ENCODE results near the gene RAB40A.
"Not testable (repeated sequence)": the region's sequence is repeated elsewhere in the genome, so short reads cannot be mapped to it uniquely, and the experiment has no call there.

The RAB40A gene

DNA sequence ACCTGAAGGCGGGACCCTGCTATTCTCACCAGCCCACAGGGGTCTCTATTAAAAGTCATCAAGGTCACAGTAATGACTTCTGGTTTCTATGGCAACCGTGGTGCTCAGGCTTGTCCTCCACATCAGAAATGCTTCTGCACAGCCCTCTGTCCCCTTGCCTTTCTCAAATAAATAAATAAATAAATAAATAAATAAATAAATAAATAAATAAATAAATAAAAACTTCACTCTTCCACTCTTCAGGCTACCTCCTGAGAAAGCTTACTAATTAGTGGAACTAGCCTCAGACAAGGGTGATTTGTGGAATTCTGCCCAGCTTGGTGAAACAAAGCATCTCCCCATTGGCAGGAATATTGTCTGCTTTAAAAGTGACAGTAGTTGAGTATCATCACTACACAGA lies 5.5 kb upstream of the RAB40A start:
- no peak for DNase-seq

GRCh38 chrX:103523605-103524004 lies 4.3 kb upstream of the RAB40A start:
- no peak for DNase-seq

GRCh38 chrX:103520386-103520785 lies 1.1 kb upstream of the RAB40A start:
- DNase-seq: peak in 5 of 58 donors; percentile 0 to 4 (median 0)

DNA sequence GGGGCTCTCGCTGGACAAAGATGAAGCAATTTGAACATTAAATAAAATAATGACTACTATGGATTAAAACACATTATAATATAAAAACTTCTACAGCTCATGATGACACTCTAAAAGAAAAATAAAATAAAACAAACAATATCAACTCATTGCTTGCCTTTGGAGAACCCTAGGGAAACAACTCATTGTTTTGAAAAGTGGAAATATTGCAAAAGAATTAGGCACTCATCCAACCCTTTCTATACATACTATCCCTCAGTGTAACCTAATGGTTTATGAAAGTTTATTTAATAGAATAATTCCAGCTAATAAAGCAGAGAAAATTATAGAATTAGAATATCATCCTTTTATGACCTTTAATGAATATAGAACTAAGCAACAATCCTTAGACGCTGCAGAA lies 718 bp downstream of the RAB40A start:
- DNase-seq: no peak

GRCh38 chrX:103517246-103517645 lies 2.0 kb downstream of the RAB40A start:
- DNase-seq: no peak

DNA sequence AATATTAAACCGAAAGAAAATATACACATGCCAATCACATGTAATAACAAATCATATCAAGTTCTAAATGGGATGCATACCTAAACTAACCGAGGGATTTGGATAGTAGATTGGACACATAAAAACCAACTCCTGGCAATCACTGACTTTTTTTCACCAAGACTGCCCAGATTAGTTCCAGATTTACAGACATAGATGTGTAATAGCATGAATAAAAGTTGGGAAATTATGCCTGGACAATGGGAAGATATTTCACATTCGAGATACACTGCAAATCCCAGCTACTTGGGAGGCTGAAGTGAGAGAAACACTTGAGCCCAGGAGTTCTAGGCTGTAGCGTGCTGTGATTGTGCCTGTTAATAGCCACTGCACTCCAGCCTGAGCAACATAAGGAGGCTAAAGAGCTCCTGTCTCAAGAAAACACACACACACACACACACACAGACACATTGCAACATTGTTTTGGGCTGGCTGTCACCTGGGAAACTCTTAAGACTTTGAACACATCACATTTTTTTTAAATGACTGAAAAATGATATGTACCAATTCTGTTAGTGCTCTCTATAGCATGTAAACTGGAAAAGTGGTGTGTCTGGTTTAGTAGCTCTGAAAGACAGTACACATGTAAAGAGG lies 5.7 kb downstream of the RAB40A start:
- DNase-seq: no peak

DNA sequence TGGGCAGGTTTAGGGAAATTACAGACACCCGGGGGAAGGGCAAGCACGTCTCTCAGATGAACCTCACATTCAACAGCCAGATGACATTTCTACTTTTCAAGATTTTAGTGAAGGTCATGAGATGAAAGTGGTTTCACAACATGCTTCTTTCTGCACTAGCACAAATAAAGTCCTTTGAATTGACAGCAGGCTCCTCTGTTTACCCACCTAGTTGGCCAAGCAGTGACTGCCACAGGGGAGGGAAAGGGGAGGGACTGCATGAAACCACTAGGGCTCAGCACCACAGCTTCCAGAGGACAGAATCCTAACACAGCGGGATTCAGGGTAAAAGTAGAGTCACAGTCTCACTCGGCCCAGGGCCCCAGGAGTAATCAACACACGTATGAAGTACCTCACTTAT lies 6.2 kb downstream of the RAB40A start:
- no peak for DNase-seq

DNA sequence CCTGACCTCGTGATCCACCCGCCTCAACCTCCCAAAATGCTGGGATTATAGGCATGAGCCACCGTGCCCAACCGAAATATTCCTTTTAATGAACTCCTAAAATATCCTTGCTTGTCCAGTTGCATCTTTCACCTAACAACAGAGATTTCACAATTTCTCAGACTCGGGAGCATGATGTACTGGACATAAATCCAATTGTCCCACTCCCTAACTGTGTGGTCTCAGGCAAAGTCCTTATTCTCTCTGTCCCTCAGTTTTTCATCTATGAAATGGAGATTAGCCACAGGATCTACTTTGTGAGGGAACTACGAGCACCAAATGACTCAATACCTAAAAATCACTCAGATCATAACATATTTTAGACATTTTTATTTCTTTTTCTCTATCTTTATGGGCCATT lies 9.3 kb downstream of the RAB40A start:
- no peak for DNase-seq

DNA sequence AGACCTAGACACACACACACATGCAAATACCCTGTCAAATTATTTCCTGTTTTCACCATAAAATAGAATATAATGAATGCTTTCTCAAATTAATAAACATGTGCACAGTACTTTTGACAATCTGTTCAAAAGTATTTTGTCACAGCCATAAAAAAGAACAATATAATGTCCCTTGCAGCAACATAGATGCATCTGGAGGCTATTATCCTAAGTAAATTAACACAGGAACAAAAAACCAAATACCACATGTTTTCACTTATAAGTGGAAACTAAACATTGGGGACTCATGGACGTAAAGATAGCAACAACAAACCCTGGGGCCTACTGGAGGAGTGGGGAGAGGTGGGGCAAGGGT lies 15.5 kb downstream of the RAB40A start:
- no peak for DNase-seq

- DNase-seq: no peak
Observed at GRCh38 chrX:103503163-103503852, 16.0 kb downstream of the RAB40A start.

GRCh38 chrX:103498786-103499185 lies 20.5 kb downstream of the RAB40A start:
- DNase-seq: no peak

DNA sequence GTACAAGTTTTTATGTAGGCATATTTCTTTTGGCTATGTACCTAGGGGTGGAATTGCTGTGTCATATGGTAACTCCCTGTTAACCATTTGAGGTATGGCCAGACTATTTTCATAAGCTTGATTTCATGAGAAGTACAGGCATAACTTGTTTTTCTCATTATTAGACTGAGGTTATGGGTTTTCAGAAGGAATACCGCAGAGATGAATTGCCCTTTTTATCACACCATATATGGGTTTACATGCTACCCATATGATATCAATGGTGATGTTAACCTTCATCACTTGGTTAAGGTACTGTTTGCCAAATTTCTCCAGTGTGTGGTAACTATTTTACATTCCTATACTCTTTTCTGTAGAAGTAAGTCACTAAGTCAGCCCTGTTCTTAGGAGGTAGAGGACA lies 23.5 kb downstream of the RAB40A start:
- DNase-seq: no peak

DNA sequence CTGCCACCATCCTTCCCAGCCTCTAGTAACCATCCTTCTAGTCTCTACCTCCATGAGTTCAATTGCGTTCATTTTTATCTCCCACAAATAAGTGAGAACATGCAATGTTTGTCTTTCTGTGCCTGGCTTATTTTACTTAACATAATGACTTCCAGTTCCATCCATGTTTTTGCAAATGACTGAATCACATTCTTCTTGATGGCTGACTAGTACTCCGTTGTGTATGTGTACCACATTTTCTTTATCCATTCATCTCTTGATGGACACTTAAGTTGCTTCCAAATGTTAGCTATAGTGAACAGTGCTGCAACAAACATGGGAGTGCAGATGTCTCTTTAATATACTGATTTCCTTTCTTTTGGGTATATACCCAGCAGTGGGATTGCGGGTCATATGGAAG lies 25.7 kb downstream of the RAB40A start:
- DNase-seq: not testable (repeated sequence)

DNA sequence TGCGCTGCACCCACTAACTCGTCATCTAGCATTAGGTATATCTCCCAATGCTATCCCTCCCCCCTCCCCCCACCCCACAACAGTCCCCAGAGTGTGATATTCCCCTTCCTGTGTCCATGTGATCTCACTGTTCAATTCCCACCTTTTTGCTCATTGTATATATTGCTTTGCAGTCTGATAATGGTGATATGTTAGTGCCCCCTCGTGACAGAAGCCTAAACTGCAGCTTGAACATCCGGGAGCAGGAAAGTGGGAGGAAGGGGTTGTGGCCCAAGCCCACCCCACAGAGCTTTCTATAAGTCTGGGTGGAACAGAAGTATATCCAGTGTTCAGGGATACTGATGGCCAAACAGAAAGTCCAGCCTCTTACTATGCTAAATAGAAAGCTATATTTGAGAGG lies 29.6 kb downstream of the RAB40A start:
- peak in 13 of 58 donors; percentile 0 to 20 (median 2) for DNase-seq

DNA sequence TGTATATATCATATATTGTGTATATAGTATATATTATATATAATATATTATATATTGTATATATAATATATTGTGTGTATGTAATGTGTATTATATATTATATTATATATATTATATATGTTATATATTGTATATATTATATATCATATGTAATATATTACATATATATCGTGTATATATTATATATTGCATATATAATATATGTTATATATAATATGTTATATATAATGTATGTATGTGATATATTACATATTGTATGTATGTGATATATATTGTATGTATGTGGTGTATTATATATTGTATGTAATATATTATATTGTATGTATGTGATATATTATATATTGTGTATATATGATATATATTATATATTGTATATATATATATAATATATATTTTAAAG lies 30.5 kb downstream of the RAB40A start:
- DNase-seq: no peak

DNA sequence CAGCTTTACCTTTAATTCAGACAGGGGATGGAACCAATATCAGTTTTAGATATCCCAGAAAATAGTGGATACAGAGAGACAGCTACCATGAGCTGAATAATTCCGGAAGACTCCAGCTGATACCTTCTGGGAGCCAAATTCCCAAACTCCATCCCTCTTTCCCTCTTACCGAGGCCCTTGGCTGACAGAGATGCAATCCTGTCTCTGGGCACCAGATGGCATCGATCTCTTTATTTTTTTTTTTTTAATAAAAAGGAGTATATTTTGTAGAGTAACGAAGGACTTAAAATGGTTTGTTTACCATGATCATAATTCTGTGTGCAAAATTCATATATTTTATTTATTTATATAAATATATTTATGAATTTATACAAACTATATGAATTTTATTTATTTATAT lies 31.0 kb downstream of the RAB40A start:
- DNase-seq: peak in 4 of 58 donors; percentile 0 to 3 (median 2)

- no peak for DNase-seq
Observed at GRCh38 chrX:103483720-103484119, 35.6 kb downstream of the RAB40A start.

GRCh38 chrX:103480526-103480925 lies 38.8 kb downstream of the RAB40A start:
- no peak for DNase-seq

DNA sequence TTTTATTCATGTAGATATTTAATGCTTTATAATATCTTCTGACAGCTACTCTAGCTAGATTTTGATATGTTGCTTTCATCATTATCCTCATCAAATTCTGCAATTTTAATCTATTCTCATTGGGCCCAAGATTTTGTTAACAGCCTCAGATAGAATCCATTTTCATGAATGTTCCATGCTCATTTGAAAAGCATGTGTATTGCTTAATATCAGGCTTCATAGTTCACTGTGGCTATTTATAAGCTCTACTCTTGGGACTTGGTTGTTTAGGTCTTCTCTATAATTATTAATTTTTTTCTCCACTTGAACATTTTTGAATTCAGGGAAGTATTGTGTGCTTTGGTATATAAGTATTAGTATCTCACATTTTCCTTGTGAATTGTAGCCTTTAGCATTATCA lies 41.8 kb downstream of the RAB40A start:
- no peak for DNase-seq

GRCh38 chrX:103475381-103475780 lies 43.9 kb downstream of the RAB40A start:
- DNase-seq: no peak

- DNase-seq: not testable (repeated sequence)
Observed at GRCh38 chrX:103469977-103470376, 49.3 kb downstream of the RAB40A start.

- no peak for DNase-seq
Observed at GRCh38 chrX:103467887-103468286, 51.4 kb downstream of the RAB40A start.

- no peak for DNase-seq
Observed at GRCh38 chrX:103467156-103467555, 52.1 kb downstream of the RAB40A start.

- peak in 54 of 58 donors; percentile 0 to 76 (median 28) for DNase-seq
Observed at GRCh38 chrX:103464774-103465117, 54.5 kb downstream of the RAB40A start.
